Measurements from ENCODE around the gene OLR1. TPM values are rescaled to one million over a fixed set of nuclear protein-coding genes. Genes with fewer than 3 reads are reported as not detected.

The OLR1 gene
- total RNA-seq, 1 experiment from 2014 or later: not detected

DNA sequence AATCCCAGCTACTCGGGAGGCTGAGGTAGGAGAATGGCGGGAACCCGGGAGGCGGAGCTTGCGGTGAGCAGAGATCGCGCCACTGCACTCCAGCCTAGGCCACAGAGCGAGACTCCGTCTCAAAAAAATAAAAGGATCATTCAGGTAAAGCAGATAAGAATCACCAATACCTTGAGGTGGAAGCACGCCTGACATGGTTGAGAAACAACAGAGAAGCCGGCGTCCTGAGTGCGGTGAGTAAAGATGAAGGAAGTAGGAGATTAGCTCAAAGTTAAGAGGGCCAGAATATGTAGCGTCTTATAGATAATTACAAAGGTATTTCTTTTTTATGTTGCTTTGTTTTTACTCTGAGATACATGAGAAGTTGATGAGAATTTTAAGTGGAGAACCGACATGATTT is 56.6 kb downstream of the OLR1 start:
- H3K36me3 ChIP-seq (replicated peaks; ENCODE audit: control insufficient read depth, insufficient read depth, low read length): no peaks in the 10 kb centered on the region
- H3K4me3 ChIP-seq (ENCODE audit: insufficient read depth, low read depth, low read length): no peak overlapping the region
- no peaks in the 10 kb centered on the region for H3K27me3 ChIP-seq (ENCODE audit: control insufficient read depth, insufficient read depth, low read length)
- DNase-seq: no peak

DNA sequence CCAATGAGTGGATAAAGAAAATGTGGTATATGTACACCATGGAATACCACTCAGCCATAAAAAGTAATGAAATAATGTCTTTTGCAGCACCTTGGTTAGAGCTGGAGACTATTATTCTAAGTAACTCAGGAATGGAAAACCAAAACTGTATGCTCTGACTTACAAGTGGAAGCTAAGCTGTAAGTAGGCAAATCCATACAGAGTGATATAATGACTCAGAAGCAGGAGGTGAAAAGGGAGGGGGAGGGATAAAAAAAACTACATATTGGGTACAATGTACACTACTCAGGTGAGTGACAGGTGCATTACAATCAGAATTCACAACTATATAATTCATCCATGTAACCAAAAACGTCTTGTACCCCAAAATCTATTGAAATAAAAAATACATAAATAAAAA is 58.0 kb downstream of the OLR1 start:
- no peak overlapping the region for H3K4me3 ChIP-seq (ENCODE audit: insufficient read depth, low read depth, low read length)
- no peaks in the 10 kb centered on the region for H3K27me3 ChIP-seq (ENCODE audit: control insufficient read depth, insufficient read depth, low read length)
- H3K36me3 ChIP-seq (replicated peaks; ENCODE audit: control insufficient read depth, insufficient read depth, low read length): no peaks in the 10 kb centered on the region
- no peak for DNase-seq

DNA sequence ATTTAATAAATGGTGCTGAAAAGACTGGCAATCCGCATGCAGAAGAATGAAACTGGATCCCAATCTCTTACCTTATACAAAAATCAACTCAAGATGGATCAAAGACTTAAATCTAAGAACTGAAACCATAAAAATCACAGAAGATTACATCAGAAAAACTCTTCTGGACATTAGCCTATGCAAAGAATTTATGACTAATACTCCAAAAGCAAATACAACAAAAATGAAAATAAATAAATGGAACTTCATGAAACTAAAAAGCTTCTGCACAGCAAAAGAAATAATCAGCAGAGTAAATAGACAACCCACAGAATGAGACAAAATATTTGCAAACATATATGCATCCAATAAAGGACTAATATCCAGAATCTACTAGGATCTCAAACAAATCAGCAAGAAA is 58.9 kb downstream of the OLR1 start:
- no peak for DNase-seq
- Histone ChIP-seq H3K27me3 (ENCODE audit: control insufficient read depth, insufficient read depth, low read length) (no peaks in the 10 kb centered on the region), H3K4me3 (ENCODE audit: insufficient read depth, low read depth, low read length) (no peak overlapping the region), H3K36me3 (replicated peaks; ENCODE audit: control insufficient read depth, insufficient read depth, low read length) (no peaks in the 10 kb centered on the region)

DNA sequence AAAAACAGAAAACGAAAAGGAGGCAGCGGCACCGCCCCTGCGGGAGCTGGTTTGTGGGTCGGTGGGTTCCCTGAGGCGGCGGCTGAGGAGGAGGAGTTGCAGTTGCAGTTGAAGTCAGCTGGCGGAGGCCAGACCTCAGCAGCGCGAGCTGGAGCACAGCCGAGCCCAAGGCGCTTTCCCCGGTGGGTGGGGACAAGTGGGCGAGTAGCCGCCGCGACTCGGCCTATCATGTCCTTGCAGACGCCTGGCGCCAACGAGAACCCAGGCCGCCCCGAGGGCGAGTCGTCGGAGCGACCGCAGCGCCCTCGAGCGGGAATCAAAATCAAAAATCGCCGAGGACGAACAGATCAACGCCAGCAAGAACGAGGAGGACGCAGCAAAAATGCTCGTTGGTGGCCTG is 60.5 kb downstream of the OLR1 start:
- DNase-seq: no peak
- Histone ChIP-seq H3K27me3 (ENCODE audit: control insufficient read depth, insufficient read depth, low read length) (no peaks in the 10 kb centered on the region), H3K36me3 (replicated peaks; ENCODE audit: control insufficient read depth, insufficient read depth, low read length) (no peaks in the 10 kb centered on the region), H3K4me3 (ENCODE audit: insufficient read depth, low read depth, low read length) (no peak overlapping the region)

DNA sequence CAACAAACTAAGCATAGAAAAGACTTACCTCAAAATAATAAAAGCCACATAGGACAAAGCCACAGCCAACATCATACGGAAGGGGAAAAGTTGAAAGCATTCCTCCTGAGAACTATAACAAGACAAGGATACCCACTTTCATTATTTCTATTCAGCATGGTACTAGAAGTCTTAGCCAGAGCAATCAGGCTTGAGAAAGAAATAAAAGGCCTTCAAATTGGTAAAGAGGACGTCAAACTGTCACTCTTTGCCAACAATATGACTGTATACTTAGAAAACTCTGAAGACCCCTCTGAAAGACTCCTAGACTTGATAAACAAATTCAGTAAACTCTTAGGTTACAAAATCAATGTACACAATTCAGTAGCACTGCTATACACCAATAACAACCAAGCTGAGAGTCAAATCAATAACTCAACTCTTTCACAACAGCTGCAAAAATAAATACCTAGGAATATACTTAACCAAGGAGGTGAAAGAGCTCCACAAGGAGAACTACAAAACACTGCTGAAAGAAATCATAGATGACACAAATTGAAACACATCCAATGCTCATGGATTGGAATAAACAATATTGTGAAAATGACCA is 61.6 kb downstream of the OLR1 start:
- no peak for DNase-seq
- no peak overlapping the region for H3K4me3 ChIP-seq (ENCODE audit: insufficient read depth, low read depth, low read length)
- no peaks in the 10 kb centered on the region for H3K36me3 ChIP-seq (replicated peaks; ENCODE audit: control insufficient read depth, insufficient read depth, low read length)

More for the DNA sequence above, 61.6 kb downstream of the OLR1 start:
- no peaks in the 10 kb centered on the region for H3K27me3 ChIP-seq (ENCODE audit: control insufficient read depth, insufficient read depth, low read length)

Other genes starting within 250 kb of the OLR1 start
- not detected in 2 replicates for gene CLEC2A, start 239.8 kb downstream of the OLR1 start, total RNA-seq (2014; rRNA removed; shearing (Covaris generic))
- not detected in 2 replicates for gene CLEC12A, start 200.7 kb downstream of the OLR1 start, total RNA-seq (2014; rRNA removed; shearing (Covaris generic))
- gene CLEC1B, start 173.0 kb downstream of the OLR1 start, total RNA-seq (2014; rRNA removed; shearing (Covaris generic)): not detected in 2 replicates
- not detected in 2 replicates for gene CLEC12B, start 161.5 kb downstream of the OLR1 start, total RNA-seq (2014; rRNA removed; shearing (Covaris generic))
- gene CLEC9A, start 141.4 kb downstream of the OLR1 start, total RNA-seq (2014; rRNA removed; shearing (Covaris generic)): not detected in 2 replicates
- gene CLEC1A, start 73.1 kb downstream of the OLR1 start, total RNA-seq (2014; rRNA removed; shearing (Covaris generic)): not detected in 2 replicates
- gene CLEC7A, start 41.9 kb downstream of the OLR1 start, total RNA-seq (2014; rRNA removed; shearing (Covaris generic)): 0.07 TPM in 2 replicates
- gene TMEM52B, start 6.9 kb upstream of the OLR1 start, total RNA-seq (2014; rRNA removed; shearing (Covaris generic)): not detected in 2 replicates
- gene GABARAPL1, start 40.7 kb upstream of the OLR1 start, total RNA-seq (2014; rRNA removed; shearing (Covaris generic)): 98.7 and 118 TPM in 2 replicates
- gene KLRD1, start 135.7 kb upstream of the OLR1 start, total RNA-seq (2014; rRNA removed; shearing (Covaris generic)): 0.04 and 0.48 TPM in 2 replicates
- gene KLRK1, start 217.9 kb upstream of the OLR1 start, total RNA-seq (2014; rRNA removed; shearing (Covaris generic)): not detected in 2 replicates
- not detected in 2 replicates for gene KLRC4, start 237.6 kb upstream of the OLR1 start, total RNA-seq (2014; rRNA removed; shearing (Covaris generic))
- not detected in 2 replicates for gene KLRC3, start 248.5 kb upstream of the OLR1 start, total RNA-seq (2014; rRNA removed; shearing (Covaris generic))